ENCODE results near the gene TRRAP.

DNA sequence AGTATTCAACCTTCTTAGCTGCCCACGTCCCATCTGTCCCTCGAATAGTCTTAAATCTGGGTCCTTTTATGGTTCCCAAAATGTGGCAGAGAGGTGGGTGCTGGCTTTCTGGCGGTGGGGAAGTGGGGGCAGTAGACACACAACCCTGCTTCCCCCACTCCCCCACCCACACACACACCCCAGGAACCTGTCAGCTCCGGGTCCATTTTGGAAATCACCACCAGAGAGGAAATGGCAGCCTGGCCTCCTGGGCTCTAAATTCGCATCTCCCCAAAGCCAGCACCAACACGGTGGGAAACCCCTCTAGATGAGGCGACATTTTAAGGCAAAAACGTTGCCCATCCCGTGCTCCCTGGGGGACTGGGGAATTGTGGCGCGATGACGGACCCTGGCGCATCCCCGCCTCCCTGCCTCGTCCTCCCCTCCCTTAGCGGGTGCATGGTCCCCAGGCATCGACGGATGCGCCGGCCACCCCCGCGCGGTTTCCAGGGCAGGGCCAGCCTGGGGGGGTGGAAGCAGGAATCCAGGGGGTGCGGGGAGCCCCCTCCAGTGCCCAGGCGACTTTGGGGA is 9.2 kb upstream of the TRRAP start:
- TF ChIP-seq CTCF (IDR thresholded peaks at IDR 0.05) (no peak), POLR2AphosphoS5 (IDR thresholded peaks at IDR 0.05) (no peak)
